ENCODE results near the gene HTN1.
"Not testable (repeated sequence)": the region's sequence is repeated elsewhere in the genome, so short reads cannot be mapped to it uniquely, and the experiment has no call there.

- not testable (repeated sequence) for TF ChIP-seq POLR2AphosphoS5, CTCF, POLR2A (IDR thresholded peaks at IDR 0.05)
Observed at GRCh38 chr4:70039928-70040327, 10.3 kb upstream of the HTN1 start.
